Activated CD4-positive, alpha-beta T cell treated with anti-CD3 and anti-CD28 coated beads, Interleukin-2, amount 10 ng/mL, durations not matched to agents 24 days and 14 days (primary cell): ENCODE results near the gene SLC44A3. TPM values are rescaled to one million over a fixed set of nuclear protein-coding genes. Genes with fewer than 3 reads are reported as not detected.

Source experiments
- DNase-seq: peaks from one replicate; pipeline ENCODE4 v3.0.0; 2022
- H3K27ac Mint-ChIP-seq: one replicate; pipeline ENCODE4 v1.8.0; 2022; ENCODE audit warnings: mild to moderate bottlenecking, mixed read lengths
- H3K27me3 Mint-ChIP-seq: one replicate; pipeline ENCODE4 v1.8.0; 2022; ENCODE audit warnings: mixed read lengths
- H3K36me3 Mint-ChIP-seq: one replicate; pipeline ENCODE4 v1.8.0; 2022; ENCODE audit warnings: low read depth, mild to moderate bottlenecking, mixed read lengths
- H3K4me1 Mint-ChIP-seq: one replicate; pipeline ENCODE4 v1.8.0; 2021; ENCODE audit warnings: mixed read lengths
- H3K4me3 Mint-ChIP-seq: one replicate; pipeline ENCODE4 v1.8.0; 2022; ENCODE audit warnings: mild to moderate bottlenecking, moderate library complexity, mixed read lengths
- H3K9me3 Mint-ChIP-seq: one replicate; pipeline ENCODE4 v1.8.0; 2021; ENCODE audit warnings: mixed read lengths
- intact Hi-C: fragments of 100-400 bp; cut with micrococcal nuclease; formaldehyde crosslinking; loops from one replicate; pipeline ENCODE4 v1.15.1; 2023
- total RNA-seq: library from RNA; stranded (reverse); gene quantifications from 2 replicates; pipeline ENCODE4 v1.2.3, GENCODE V29; 2022

SLC44A3 gene
- total RNA-seq, 1 donor from 2014 or later: not detected

- Mint-ChIP-seq H3K4me3 (no peak overlapping the region), H3K9me3 (no peaks in the 10 kb centered on the region), H3K4me1 (peaks cover 10% of the 10 kb centered on the region), H3K27ac (no peak overlapping the region), H3K27me3 (peaks cover 42% of the 10 kb centered on the region), H3K36me3 (no peaks in the 10 kb centered on the region)
- intact Hi-C loops: loop anchor here (10.0 kb wide), 1 partner anchor 120 kb away; no protein-coding TSS in a partner anchor
- DNase-seq: no peak
Observed at GRCh38 chr1:94925004-94925403, 104.8 kb downstream of the SLC44A3 start.

- no peak for DNase-seq
Observed at GRCh38 chr1:94925561-94926125, 105.5 kb downstream of the SLC44A3 start.

GRCh38 chr1:94926126-94926914, 106.2 kb downstream of the SLC44A3 start:
- no peaks in the 10 kb centered on the region for H3K9me3 Mint-ChIP-seq
- H3K27ac Mint-ChIP-seq: no peak overlapping the region
- H3K36me3 Mint-ChIP-seq: no peaks in the 10 kb centered on the region
- peak overlapping the region; percentile 83 for H3K4me3 Mint-ChIP-seq
- H3K27me3 Mint-ChIP-seq: peaks cover 50% of the 10 kb centered on the region
- peaks cover 10% of the 10 kb centered on the region for H3K4me1 Mint-ChIP-seq
- DNase-seq: peak; percentile 74
- intact Hi-C loops: loop anchor here (10.0 kb wide), 1 partner anchor 118 kb away; no protein-coding TSS in a partner anchor

More at GRCh38 chr1:94925561-94926125, 105.5 kb downstream of the SLC44A3 start:
- H3K36me3 Mint-ChIP-seq: no peaks in the 10 kb centered on the region
- H3K27ac Mint-ChIP-seq: no peak overlapping the region
- H3K4me1 Mint-ChIP-seq: peaks cover 10% of the 10 kb centered on the region
- peaks cover 47% of the 10 kb centered on the region for H3K27me3 Mint-ChIP-seq
- intact Hi-C loops: loop anchor here (10.0 kb wide), 1 partner anchor 119 kb away; no protein-coding TSS in a partner anchor
- no peaks in the 10 kb centered on the region for H3K9me3 Mint-ChIP-seq
- H3K4me3 Mint-ChIP-seq: peak overlapping the region; percentile 83

GRCh38 chr1:94926915-94927404, 106.8 kb downstream of the SLC44A3 start, which contains the start of gene CNN3:
Gene CNN3 (minus strand): TSS chr1:94927110. CDS start chr1:94926894, 216 bp downstream.
- H3K9me3 Mint-ChIP-seq: no peaks in the 10 kb centered on the region
- H3K27me3 Mint-ChIP-seq: peaks cover 52% of the 10 kb centered on the region
- peak within 1 kb of the TSS; percentile 36 for H3K27ac Mint-ChIP-seq

GRCh38 chr1:94927405-94928175, 107.4 kb downstream of the SLC44A3 start:
- Mint-ChIP-seq H3K27ac (peak overlapping the region; percentile 36), H3K4me1 (peaks cover 10% of the 10 kb centered on the region), H3K36me3 (no peaks in the 10 kb centered on the region), H3K9me3 (no peaks in the 10 kb centered on the region), H3K4me3 (peak overlapping the region; percentile 82), H3K27me3 (peaks cover 52% of the 10 kb centered on the region)
- intact Hi-C loops: loop anchor here (10.0 kb wide), 1 partner anchor 117 kb away; no protein-coding TSS in a partner anchor
- peak; percentile 57 for DNase-seq

More at GRCh38 chr1:94926915-94927404, 106.8 kb downstream of the SLC44A3 start, which contains the start of gene CNN3:
- peak; percentile 89 for DNase-seq
- H3K4me1 Mint-ChIP-seq: peaks cover 10% of the 10 kb centered on the region
- H3K4me3 Mint-ChIP-seq: peak within 1 kb of the TSS; percentile 83
- intact Hi-C loops: loop anchor here (10.0 kb wide), 1 partner anchor 118 kb away; no protein-coding TSS in a partner anchor
- no peaks in the 10 kb centered on the region for H3K36me3 Mint-ChIP-seq

- Mint-ChIP-seq H3K4me1 (peaks cover 10% of the 10 kb centered on the region), H3K36me3 (no peaks in the 10 kb centered on the region), H3K9me3 (no peaks in the 10 kb centered on the region), H3K27ac (no peak overlapping the region), H3K27me3 (peaks cover 52% of the 10 kb centered on the region), H3K4me3 (peak overlapping the region; percentile 82)
- intact Hi-C loops: loop anchor here (10.0 kb wide), 1 partner anchor 116 kb away; no protein-coding TSS in a partner anchor
- no peak for DNase-seq
Observed at GRCh38 chr1:94928293-94928939, 108.3 kb downstream of the SLC44A3 start.

GRCh38 chr1:94929351-94930217, 109.4 kb downstream of the SLC44A3 start:
- DNase-seq: no peak
- intact Hi-C loops: loop anchor here (10.0 kb wide), 1 partner anchor 115 kb away; no protein-coding TSS in a partner anchor
- no peaks in the 10 kb centered on the region for H3K36me3 Mint-ChIP-seq
- H3K9me3 Mint-ChIP-seq: no peaks in the 10 kb centered on the region
- no peak overlapping the region for H3K4me3 Mint-ChIP-seq
- H3K27me3 Mint-ChIP-seq: peaks cover 44% of the 10 kb centered on the region
- peaks cover 10% of the 10 kb centered on the region for H3K4me1 Mint-ChIP-seq
- H3K27ac Mint-ChIP-seq: no peak overlapping the region

- intact Hi-C loops: no loop called here
- H3K27ac Mint-ChIP-seq: no peak overlapping the region
- no peak for DNase-seq
- H3K9me3 Mint-ChIP-seq: no peaks in the 10 kb centered on the region
- H3K4me3 Mint-ChIP-seq: no peak overlapping the region
- no peaks in the 10 kb centered on the region for H3K36me3 Mint-ChIP-seq
- H3K27me3 Mint-ChIP-seq: peaks cover 36% of the 10 kb centered on the region
- H3K4me1 Mint-ChIP-seq: peaks cover 6% of the 10 kb centered on the region
Observed at GRCh38 chr1:94931254-94931841, 111.2 kb downstream of the SLC44A3 start.

- peaks cover 24% of the 10 kb centered on the region for H3K27me3 Mint-ChIP-seq
- intact Hi-C loops: no loop called here
- DNase-seq: no peak
- no peaks in the 10 kb centered on the region for H3K36me3 Mint-ChIP-seq
- peaks cover 3% of the 10 kb centered on the region for H3K4me1 Mint-ChIP-seq
- H3K4me3 Mint-ChIP-seq: no peak overlapping the region
- H3K27ac Mint-ChIP-seq: no peak overlapping the region
- no peaks in the 10 kb centered on the region for H3K9me3 Mint-ChIP-seq
Observed at GRCh38 chr1:94934551-94934950, 114.4 kb downstream of the SLC44A3 start.

GRCh38 chr1:94935034-94935433, 114.9 kb downstream of the SLC44A3 start:
- no peaks in the 10 kb centered on the region for H3K9me3 Mint-ChIP-seq
- intact Hi-C loops: no loop called here
- no peak overlapping the region for H3K4me3 Mint-ChIP-seq
- peaks cover 3% of the 10 kb centered on the region for H3K4me1 Mint-ChIP-seq
- H3K27me3 Mint-ChIP-seq: peaks cover 22% of the 10 kb centered on the region
- DNase-seq: no peak
- H3K27ac Mint-ChIP-seq: no peak overlapping the region
- H3K36me3 Mint-ChIP-seq: no peaks in the 10 kb centered on the region

GRCh38 chr1:94935476-94935875, 115.3 kb downstream of the SLC44A3 start:
- no peak overlapping the region for H3K4me3 Mint-ChIP-seq
- H3K4me1 Mint-ChIP-seq: peaks cover 3% of the 10 kb centered on the region
- no peak for DNase-seq
- no peaks in the 10 kb centered on the region for H3K36me3 Mint-ChIP-seq
- H3K27me3 Mint-ChIP-seq: peaks cover 17% of the 10 kb centered on the region
- no peak overlapping the region for H3K27ac Mint-ChIP-seq
- intact Hi-C loops: no loop called here
- H3K9me3 Mint-ChIP-seq: no peaks in the 10 kb centered on the region
